ENCODE measurements around the gene HLA-DQB1. TPM values are rescaled to one million over a fixed set of nuclear protein-coding genes. Genes with fewer than 3 reads are reported as not detected.
A peak's percentile ranks its signal among the peaks of the same experiment; 100 is the strongest.

HLA-DQB1 gene
- total RNA-seq, 2 experiments from 2014 or later, result 21.5 to 21.7 TPM

GRCh38 chr6:32624565-32624964 lies 41.9 kb downstream of the HLA-DQB1 start:
- H3K27ac Mint-ChIP-seq, result peak overlapping the region; percentile 91
- no peak overlapping the region for H3K4me3 Mint-ChIP-seq
- Histone ChIP-seq H3K27me3 (ENCODE audit: control insufficient read depth in 1 of 2, insufficient read depth in 2 of 2, low read length in 2 of 2) (no peaks in the 10 kb centered on the region), H3K9me3 (ENCODE audit: control insufficient read depth in 1 of 2, insufficient read depth in 1 of 2, low read length in 2 of 2) (no peaks in the 10 kb centered on the region), H3K36me3 (ENCODE audit: insufficient read depth, low read length) (no peaks in the 10 kb centered on the region), H3K4me3 (ENCODE audit: low read length) (no peak overlapping the region), H3K4me1 (ENCODE audit: insufficient read depth, low read length) (peaks cover 23% of the 10 kb centered on the region), H3K27ac (ENCODE audit: low read depth in 1 of 2, low read length in 2 of 2) (peak overlapping the region in 1 of 2 donors; percentile 45)
- no peaks in the 10 kb centered on the region for H3K9me3 Mint-ChIP-seq
- ChIA-PET POLR2A (interaction anchor here (1.2 kb wide), 1 partner anchor 347 kb away, joined by 3 read pairs; no protein-coding TSS in a partner anchor), CTCF (no interaction called here)
- DNase-seq (no peak), ATAC-seq (ENCODE audit: poor library complexity) (no peak)
- TF ChIP-seq CTCF (IDR thresholded peaks at IDR 0.05), result no peak
- H3K36me3 Mint-ChIP-seq (ENCODE audit: low read depth), result no peaks in the 10 kb centered on the region
- intact Hi-C loops (cut with DNase I, micrococcal nuclease), result loop anchor here (5.0 kb wide), 2 partner anchors 207 to 243 kb away; no protein-coding TSS in a partner anchor
- H3K27me3 Mint-ChIP-seq, result no peaks in the 10 kb centered on the region
- H3K4me1 Mint-ChIP-seq (ENCODE audit: low read depth), result peaks cover 62% of the 10 kb centered on the region

- Histone ChIP-seq H3K4me3 (ENCODE audit: low read length) (no peak overlapping the region), H3K9me3 (ENCODE audit: control insufficient read depth in 1 of 2, insufficient read depth in 1 of 2, low read length in 2 of 2) (peaks cover 0 to under 1% of the 10 kb centered on the region in 2 experiments), H3K27ac (ENCODE audit: low read depth in 1 of 2, low read length in 2 of 2) (peak overlapping the region in 1 of 2 donors; percentile 73), H3K36me3 (ENCODE audit: insufficient read depth, low read length) (no peaks in the 10 kb centered on the region), H3K4me1 (ENCODE audit: insufficient read depth, low read length) (peaks cover 23% of the 10 kb centered on the region), H3K27me3 (ENCODE audit: control insufficient read depth in 1 of 2, insufficient read depth in 2 of 2, low read length in 2 of 2) (no peaks in the 10 kb centered on the region)
- Mint-ChIP-seq H3K27ac (peak overlapping the region; percentile 91), H3K4me3 (peak overlapping the region; percentile 8), H3K4me1 (ENCODE audit: low read depth) (peaks cover 62% of the 10 kb centered on the region), H3K27me3 (no peaks in the 10 kb centered on the region), H3K36me3 (ENCODE audit: low read depth) (no peaks in the 10 kb centered on the region), H3K9me3 (no peaks in the 10 kb centered on the region)
- no peak for ATAC-seq (ENCODE audit: poor library complexity)
- DNase-seq, result peak in 4 of 14 experiments; percentile 9 to 54 (median 23)
- ChIA-PET CTCF (interaction anchor here (1.2 to 2.2 kb wide), 3 partner anchors 14 to 68 kb away, joined by 3 to 14 read pairs (median 5); no protein-coding TSS in a partner anchor), POLR2A (interaction anchor here (0.6 to 2.3 kb wide), 6 partner anchors 9 to 348 kb away, joined by 3 to 10 read pairs (median 6); partner anchors contain the start of gene HLA-DQB1)
- intact Hi-C loops (cut with DNase I, micrococcal nuclease), result loop anchor here (2.0 to 5.0 kb wide), 6 partner anchors 43 to 244 kb away; partner anchors contain the start of gene HLA-DQB1 (in 2 of the 2)
- TF ChIP-seq CTCF (IDR thresholded peaks at IDR 0.05), result no peak
Observed at GRCh38 chr6:32623693-32624092, 42.8 kb downstream of the HLA-DQB1 start.

- Histone ChIP-seq H3K4me3 (ENCODE audit: low read length) (no peak overlapping the region), H3K4me1 (ENCODE audit: insufficient read depth, low read length) (peaks cover 23% of the 10 kb centered on the region), H3K27ac (ENCODE audit: low read depth in 1 of 2, low read length in 2 of 2) (peak overlapping the region; percentile 49 to 73), H3K36me3 (ENCODE audit: insufficient read depth, low read length) (no peaks in the 10 kb centered on the region), H3K27me3 (ENCODE audit: control insufficient read depth in 1 of 2, insufficient read depth in 2 of 2, low read length in 2 of 2) (no peaks in the 10 kb centered on the region), H3K9me3 (ENCODE audit: control insufficient read depth in 1 of 2, insufficient read depth in 1 of 2, low read length in 2 of 2) (peaks cover 0 to 6% of the 10 kb centered on the region in 2 experiments)
- peak; percentile 77 for ATAC-seq (ENCODE audit: poor library complexity)
- peak; percentile 45 for TF ChIP-seq CTCF (IDR thresholded peaks at IDR 0.05)
- Mint-ChIP-seq H3K36me3 (ENCODE audit: low read depth) (no peaks in the 10 kb centered on the region), H3K27me3 (no peaks in the 10 kb centered on the region), H3K4me1 (ENCODE audit: low read depth) (peaks cover 57% of the 10 kb centered on the region), H3K4me3 (peak overlapping the region; percentile 13), H3K27ac (peak overlapping the region; percentile 91), H3K9me3 (no peaks in the 10 kb centered on the region)
- intact Hi-C loops (cut with DNase I, micrococcal nuclease), result loop anchor here (1.0 to 5.0 kb wide), 7 partner anchors 44 to 245 kb away; partner anchors contain the start of gene HLA-DQB1 (in 2 of the 2)
- DNase-seq, result peak in 11 of 14 experiments; percentile 8 to 94 (median 24)
- CTCF ChIA-PET, result interaction anchor here (0.7 to 2.2 kb wide), 7 partner anchors 9 to 78 kb away, joined by 3 to 14 read pairs (median 4); partner anchors contain the start of gene HLA-DQB1
- POLR2A ChIA-PET, result interaction anchor here (0.6 to 2.3 kb wide), 11 partner anchors 10 to 1082 kb away, joined by 3 to 10 read pairs (median 4); partner anchors contain the start of gene HLA-DQB1
Observed at GRCh38 chr6:32622545-32623401, 43.7 kb downstream of the HLA-DQB1 start.

Measured in CD4-positive, alpha-beta T cell (primary cell).